Naive thymus-derived CD4-positive, alpha-beta T cell (primary cell): ENCODE data around the gene RPL38. TPM values are rescaled to one million over a fixed set of nuclear protein-coding genes. Genes with fewer than 3 reads are reported as not detected.

ENCODE experiments used
- ATAC-seq: fragments of 150-1000 bp; cut with Tn5 transposase; 2 replicates; pipeline ENCODE4 v1.10.0; 2021; ENCODE audit warnings: mild to moderate bottlenecking, moderate library complexity
- CTCF ChIA-PET: fragments of 350-600 bp; sonication (Branson Sonifier 250); formaldehyde crosslinking; loops from one replicate; lab custom pipeline; 2021; ENCODE audit warnings: antibody characterized with exemption; lab: Charles Lee
- POLR2A ChIA-PET: fragments of 350-600 bp; sonication (Branson Sonifier 250); formaldehyde crosslinking; loops from one replicate; lab custom pipeline; 2021; ENCODE audit warnings: antibody characterized with exemption, inconsistent platforms; lab: Charles Lee
- DNase-seq, 9 donors: peaks; one replicate each; pipeline versions ENCODE4 v3.0.0 to v3.0.0-alpha.2; 2020 to 2022; ENCODE audit warnings: mixed read lengths in 1 of 9
- H3K27ac ChIP-seq: one replicate; pipeline ENCODE4 v1.7.0; 2013; ENCODE audit warnings: mild to moderate bottlenecking, low read depth, low read length, moderate library complexity
- H3K27me3 ChIP-seq, 2 donors: one replicate each; pipeline ENCODE4 v1.7.0; 2013; ENCODE audit warnings: low read length in 2 of 2, mild to moderate bottlenecking in 2 of 2, moderate library complexity in 2 of 2; ENCODE audit not compliant: control insufficient read depth in 2 of 2, insufficient read depth in 2 of 2
- H3K36me3 ChIP-seq, 3 experiments: 1 replicate in 2 of 3; 2 replicates in 1 of 3; pipeline ENCODE4 v1.7.0; 2013; ENCODE audit warnings: low read length in 3 of 3, mild to moderate bottlenecking in 3 of 3, moderate library complexity in 1 of 3; ENCODE audit not compliant: insufficient read depth in 3 of 3, control insufficient read depth in 2 of 3
- H3K4me1 ChIP-seq, 2 donors: one replicate each; pipeline ENCODE4 v1.7.0; 2013; ENCODE audit warnings: low read length in 2 of 2, mild to moderate bottlenecking in 2 of 2, moderate library complexity in 1 of 2; ENCODE audit not compliant: control insufficient read depth in 2 of 2, insufficient read depth in 2 of 2
- H3K4me3 ChIP-seq: 2 replicates; pipeline ENCODE4 v1.7.0; 2013; ENCODE audit warnings: mild to moderate bottlenecking, low read length
- H3K9me3 ChIP-seq, 3 experiments: 1 replicate in 2 of 3; 2 replicates in 1 of 3; pipeline ENCODE4 v1.7.0; 2013; ENCODE audit warnings: low read length in 3 of 3; ENCODE audit not compliant: control insufficient read depth in 2 of 3
- H3K27ac Mint-ChIP-seq, 9 donors: one replicate each; pipeline ENCODE4 v1.8.0; 2020 to 2022; ENCODE audit warnings: mixed read lengths in 9 of 9, mild to moderate bottlenecking in 8 of 9, moderate library complexity in 5 of 9, inconsistent platforms in 2 of 9
- H3K27me3 Mint-ChIP-seq, 5 donors: one replicate each; pipeline ENCODE4 v1.8.0; 2021 to 2022; ENCODE audit warnings: mixed read lengths in 5 of 5, mild to moderate bottlenecking in 1 of 5
- H3K36me3 Mint-ChIP-seq, 5 donors: one replicate each; pipeline ENCODE4 v1.8.0; 2020 to 2022; ENCODE audit warnings: mixed read lengths in 5 of 5, mild to moderate bottlenecking in 3 of 5, inconsistent platforms in 1 of 5
- H3K4me1 Mint-ChIP-seq, 7 donors: one replicate each; pipeline ENCODE4 v1.8.0; 2020 to 2022; ENCODE audit warnings: mixed read lengths in 7 of 7, mild to moderate bottlenecking in 3 of 7, inconsistent platforms in 1 of 7
- H3K4me3 Mint-ChIP-seq, 10 donors: one replicate each; pipeline ENCODE4 v1.8.0; 2020 to 2022; ENCODE audit warnings: mild to moderate bottlenecking in 10 of 10, mixed read lengths in 10 of 10, moderate library complexity in 6 of 10, inconsistent platforms in 2 of 10
- H3K9me3 Mint-ChIP-seq, 11 donors: one replicate each; pipeline ENCODE4 v1.8.0; 2020 to 2022; ENCODE audit warnings: mixed read lengths in 11 of 11, mild to moderate bottlenecking in 4 of 11, inconsistent platforms in 1 of 11, moderate library complexity in 1 of 11
- intact Hi-C, 2 donors: fragments of 100-400 bp; cut with micrococcal nuclease; formaldehyde crosslinking; loops; one replicate each; pipeline ENCODE4 v1.15.1; 2023
- polyA plus RNA-seq, 2 donors: library from polyadenylated mRNA; unstranded; fragments of 300-500 nt; fragmentation: Illumina TruSeq; gene quantifications; one replicate each; pipeline ENCODE4 v1.2.3, GENCODE V29; 2021
- total RNA-seq, 6 experiments: library from RNA in 5 of 6; stranded (reverse) in 5 of 6; gene quantifications; 1 replicate in 5 of 6; 2 replicates in 1 of 6; pipeline ENCODE4 v1.2.3 and lab custom pipeline; 2021 to 2026

Gene RPL38
- total and polyA plus RNA-seq, 7 experiments from 2014 or later: 1,097 to 2,553 (median 2,002) TPM

DNA sequence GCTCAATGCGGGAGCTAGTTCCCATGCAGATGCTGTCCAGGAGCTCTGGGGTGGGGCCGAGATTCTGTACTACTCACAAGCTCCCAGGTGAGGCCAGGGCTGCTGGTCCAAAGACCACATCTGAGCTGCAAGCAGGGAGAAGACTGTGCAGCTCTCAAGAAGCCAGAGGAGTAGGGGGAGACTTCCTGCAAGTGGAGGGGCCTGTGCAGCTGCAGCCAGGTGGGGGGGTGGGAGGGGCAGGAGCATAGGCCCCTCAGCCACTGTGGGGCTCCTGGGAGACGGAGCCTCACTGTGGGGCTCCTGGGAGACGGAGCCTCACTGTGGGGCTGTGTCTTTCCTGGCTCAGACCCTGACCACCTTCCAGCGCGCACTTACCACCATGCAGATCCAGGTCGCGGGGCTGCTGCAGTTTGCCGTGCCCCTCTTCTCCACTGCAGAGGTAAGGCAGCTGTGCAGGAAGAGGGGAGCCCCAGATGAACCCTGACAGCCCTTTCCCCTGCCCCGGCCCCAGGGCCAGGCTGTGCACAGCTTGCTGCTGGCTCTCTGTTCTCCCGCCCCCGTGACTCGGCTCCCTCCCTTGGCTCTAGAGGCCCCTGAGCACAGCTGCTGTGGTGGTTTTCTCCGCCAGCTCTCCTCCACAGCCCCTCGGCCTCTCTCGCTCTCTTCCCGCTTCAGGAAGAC is 46.3 kb downstream of the RPL38 start:
- Histone ChIP-seq H3K36me3 (no peaks in the 10 kb centered on the region), H3K4me3 (no peak overlapping the region), H3K9me3 (no peaks in the 10 kb centered on the region), H3K4me1 (no peaks in the 10 kb centered on the region), H3K27me3 (no peaks in the 10 kb centered on the region), H3K27ac (no peak overlapping the region)
- ATAC-seq: no peak
- CTCF ChIA-PET: interaction anchor here (1.2 kb wide), 2 partner anchors 39 to 54 kb away, joined by 3 read pairs; no protein-coding TSS in a partner anchor
- Mint-ChIP-seq H3K4me3 (no peak overlapping the region), H3K27ac (peak overlapping the region in 1 of 9 donors; percentile 72), H3K4me1 (peaks cover 0 to 4% (median 0%) of the 10 kb centered on the region in 7 donors), H3K27me3 (no peaks in the 10 kb centered on the region), H3K9me3 (no peaks in the 10 kb centered on the region), H3K36me3 (peaks cover 0 to 6% (median 2%) of the 10 kb centered on the region in 5 donors)
- intact Hi-C loops: no loop called here
- no peak for DNase-seq
- POLR2A ChIA-PET: no interaction called here

DNA sequence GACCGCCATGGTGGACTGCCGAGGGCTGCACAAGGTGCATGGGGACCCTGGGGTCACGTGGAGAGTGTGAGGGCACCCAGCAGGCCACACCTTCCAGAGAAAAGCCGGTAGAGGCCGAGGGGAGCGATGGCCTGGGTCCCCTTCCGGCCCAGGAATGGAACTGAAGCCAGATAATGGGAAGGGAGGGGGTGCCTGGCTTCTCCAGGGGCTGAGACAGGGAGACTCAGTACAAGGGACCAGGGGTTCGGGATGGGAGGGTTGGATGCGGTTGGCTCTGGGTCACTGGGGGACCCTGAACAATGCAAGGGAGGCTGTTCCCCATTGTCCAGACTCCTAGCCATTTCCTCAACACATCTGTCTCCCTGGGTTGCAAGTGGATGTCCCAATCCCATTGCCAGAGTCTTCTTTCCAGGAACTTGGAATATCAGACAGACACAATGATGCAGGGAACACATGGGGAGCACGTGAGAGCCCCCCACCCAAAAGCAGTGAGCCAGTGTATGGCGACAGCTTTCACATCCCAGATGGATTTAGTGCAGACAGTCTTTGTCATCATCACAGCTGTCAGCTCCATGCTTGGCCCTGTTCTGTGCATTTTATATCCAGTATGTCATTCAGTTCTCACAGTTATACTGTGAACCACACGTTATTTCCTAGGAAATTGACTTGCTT is 47.0 kb downstream of the RPL38 start:
- Mint-ChIP-seq H3K4me3 (no peak overlapping the region), H3K4me1 (peaks cover 0 to 4% (median 0%) of the 10 kb centered on the region in 7 donors), H3K36me3 (peaks cover 0 to 6% (median 2%) of the 10 kb centered on the region in 5 donors), H3K27ac (peak overlapping the region in 1 of 9 donors; percentile 10), H3K27me3 (no peaks in the 10 kb centered on the region), H3K9me3 (no peaks in the 10 kb centered on the region)
- Histone ChIP-seq H3K4me1 (no peaks in the 10 kb centered on the region), H3K9me3 (no peaks in the 10 kb centered on the region), H3K4me3 (no peak overlapping the region), H3K36me3 (no peaks in the 10 kb centered on the region), H3K27ac (no peak overlapping the region), H3K27me3 (no peaks in the 10 kb centered on the region)
- DNase-seq (no peak), ATAC-seq (no peak)
- CTCF ChIA-PET: interaction anchor here (1.2 kb wide), 2 partner anchors 39 to 54 kb away, joined by 3 read pairs; no protein-coding TSS in a partner anchor
- intact Hi-C loops: no loop called here
- POLR2A ChIA-PET: no interaction called here

DNA sequence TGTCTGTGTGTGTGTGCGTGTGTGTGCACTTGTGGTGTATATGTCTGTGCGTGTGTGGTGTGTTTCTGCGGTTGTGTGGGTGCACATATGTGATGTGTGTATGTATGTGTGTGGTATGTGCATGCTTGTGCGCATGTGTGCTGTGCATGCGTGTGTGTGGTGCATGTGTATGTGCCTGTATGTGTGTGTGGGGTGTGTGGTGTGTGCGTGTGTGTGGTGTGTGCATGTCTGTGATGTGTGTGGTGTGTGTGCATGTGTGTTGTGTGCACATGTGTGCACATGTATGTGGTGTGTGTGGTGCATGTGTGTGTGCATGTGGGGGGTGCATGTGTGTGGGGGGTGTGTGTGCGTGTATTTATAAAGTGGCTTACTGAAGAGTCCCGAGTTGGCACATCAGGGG is 47.6 kb downstream of the RPL38 start:
- DNase-seq (no peak), ATAC-seq (no peak)
- ChIA-PET POLR2A (no interaction called here), CTCF (interaction anchor here (1.2 kb wide), 1 partner anchor 53 kb away, joined by 3 read pairs; no protein-coding TSS in a partner anchor)
- peaks cover 0 to 6% (median 2%) of the 10 kb centered on the region in 5 donors for H3K36me3 Mint-ChIP-seq
- no peaks in the 10 kb centered on the region for H3K9me3 ChIP-seq
- no peaks in the 10 kb centered on the region for H3K27me3 ChIP-seq
- H3K27ac ChIP-seq: no peak overlapping the region
- H3K36me3 ChIP-seq: no peaks in the 10 kb centered on the region
- H3K4me3 Mint-ChIP-seq: no peak overlapping the region
- peaks cover 0 to 3% (median 0%) of the 10 kb centered on the region in 7 donors for H3K4me1 Mint-ChIP-seq
- H3K27me3 Mint-ChIP-seq: no peaks in the 10 kb centered on the region
- no peak overlapping the region for H3K4me3 ChIP-seq
- H3K27ac Mint-ChIP-seq: peak overlapping the region in 2 of 9 donors; percentile 0 to 10
- intact Hi-C loops: no loop called here
- H3K9me3 Mint-ChIP-seq: no peaks in the 10 kb centered on the region
- no peaks in the 10 kb centered on the region for H3K4me1 ChIP-seq

DNA sequence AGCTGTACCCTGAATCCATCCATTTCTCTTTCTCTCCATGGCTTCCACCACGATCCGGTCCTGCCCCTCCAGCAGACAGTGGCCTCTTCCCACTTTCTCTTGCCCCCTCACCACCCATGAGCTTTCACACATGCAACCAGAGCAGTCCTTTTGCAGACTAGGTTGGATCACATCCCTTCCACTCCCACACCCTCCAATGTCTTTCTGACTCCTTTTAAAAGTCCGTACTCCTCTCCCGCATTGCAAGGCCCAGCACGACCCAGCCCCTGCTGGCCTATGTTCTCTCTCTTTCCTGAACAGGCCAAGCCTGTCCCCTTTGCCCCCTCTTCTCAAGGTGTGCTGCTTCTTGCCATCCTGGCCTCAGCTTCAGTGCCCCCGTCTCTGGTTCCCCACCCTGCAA is 48.1 kb downstream of the RPL38 start:
- Histone ChIP-seq H3K27me3 (no peaks in the 10 kb centered on the region), H3K27ac (no peak overlapping the region), H3K36me3 (no peaks in the 10 kb centered on the region), H3K9me3 (no peaks in the 10 kb centered on the region), H3K4me1 (no peaks in the 10 kb centered on the region), H3K4me3 (no peak overlapping the region)
- intact Hi-C loops: no loop called here
- Mint-ChIP-seq H3K4me3 (no peak overlapping the region), H3K4me1 (peaks cover 0 to 3% (median 0%) of the 10 kb centered on the region in 7 donors), H3K27me3 (no peaks in the 10 kb centered on the region), H3K9me3 (no peaks in the 10 kb centered on the region), H3K36me3 (peaks cover 0 to 6% (median under 1%) of the 10 kb centered on the region in 5 donors), H3K27ac (peak overlapping the region in 2 of 9 donors; percentile 9 to 29)
- no peak for DNase-seq
- ATAC-seq: no peak
- POLR2A ChIA-PET: no interaction called here
- CTCF ChIA-PET: interaction anchor here (0.6 kb wide), 1 partner anchor 857 kb away, joined by 4 read pairs; no protein-coding TSS in a partner anchor

DNA sequence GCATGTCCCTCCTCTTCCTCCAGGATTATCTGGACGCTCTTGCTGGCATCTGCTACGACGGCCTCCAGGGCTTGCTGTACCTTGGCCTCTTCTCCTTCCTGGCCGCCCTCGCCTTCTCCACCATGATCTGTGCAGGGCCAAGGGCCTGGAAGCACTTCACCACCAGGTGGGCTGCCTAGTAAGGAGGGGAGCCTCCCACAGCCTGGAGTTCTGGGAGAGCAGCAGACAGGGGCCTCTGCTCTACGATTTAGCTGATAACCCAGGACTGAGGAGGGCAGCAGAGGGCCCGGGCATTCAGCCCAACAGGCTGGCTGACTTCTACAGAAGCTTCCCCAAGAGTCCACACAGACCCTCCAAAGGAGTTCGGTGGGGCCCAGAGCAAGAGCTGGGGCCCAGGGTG is 48.7 kb downstream of the RPL38 start:
- no peak for ATAC-seq
- no peak overlapping the region for H3K27ac Mint-ChIP-seq

DNA sequence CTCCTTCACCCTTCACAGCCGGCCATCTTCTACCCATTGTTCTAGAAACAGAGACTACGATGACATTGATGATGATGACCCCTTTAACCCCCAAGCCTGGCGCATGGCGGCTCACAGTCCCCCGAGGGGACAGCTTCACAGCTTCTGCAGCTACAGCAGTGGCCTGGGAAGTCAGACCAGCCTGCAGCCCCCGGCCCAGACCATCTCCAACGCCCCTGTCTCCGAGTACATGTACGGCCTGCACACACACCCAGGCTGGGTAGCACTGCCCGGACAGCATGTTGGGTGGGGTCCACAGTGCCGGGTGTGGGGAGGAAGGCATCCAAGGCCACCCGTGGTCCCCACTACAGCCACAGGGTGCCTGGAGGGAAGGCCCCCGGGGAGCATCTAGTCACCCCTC is 49.6 kb downstream of the RPL38 start:
- Mint-ChIP-seq H3K4me3 (no peak overlapping the region), H3K27me3 (no peaks in the 10 kb centered on the region), H3K27ac (no peak overlapping the region), H3K36me3 (peaks cover 0 to 6% (median 0%) of the 10 kb centered on the region in 5 donors), H3K9me3 (no peaks in the 10 kb centered on the region), H3K4me1 (peaks cover 0 to 3% (median 0%) of the 10 kb centered on the region in 7 donors)
- intact Hi-C loops: no loop called here
- H3K4me3 ChIP-seq: no peak overlapping the region
- no peak overlapping the region for H3K27ac ChIP-seq
- POLR2A ChIA-PET: no interaction called here
- H3K36me3 ChIP-seq: no peaks in the 10 kb centered on the region
- H3K9me3 ChIP-seq: no peaks in the 10 kb centered on the region
- DNase-seq (no peak), ATAC-seq (no peak)
- CTCF ChIA-PET: no interaction called here
- H3K4me1 ChIP-seq: no peaks in the 10 kb centered on the region
- no peaks in the 10 kb centered on the region for H3K27me3 ChIP-seq

More for the DNA sequence above, 48.7 kb downstream of the RPL38 start:
- H3K36me3 ChIP-seq: no peaks in the 10 kb centered on the region
- no peaks in the 10 kb centered on the region for H3K9me3 ChIP-seq
- Mint-ChIP-seq H3K27me3 (no peaks in the 10 kb centered on the region), H3K4me3 (no peak overlapping the region), H3K9me3 (no peaks in the 10 kb centered on the region), H3K36me3 (peaks cover 0 to 6% (median 0%) of the 10 kb centered on the region in 5 donors), H3K4me1 (peaks cover 0 to 3% (median 0%) of the 10 kb centered on the region in 7 donors)
- no peaks in the 10 kb centered on the region for H3K4me1 ChIP-seq
- intact Hi-C loops: no loop called here
- H3K27ac ChIP-seq: no peak overlapping the region
- no peaks in the 10 kb centered on the region for H3K27me3 ChIP-seq
- no peak for DNase-seq
- POLR2A ChIA-PET: no interaction called here
- CTCF ChIA-PET: interaction anchor here (0.6 kb wide), 1 partner anchor 858 kb away, joined by 4 read pairs; no protein-coding TSS in a partner anchor
- no peak overlapping the region for H3K4me3 ChIP-seq
